ENCODE data around the gene TMEM42.

- no peak for TF ChIP-seq CTCF (IDR thresholded peaks at IDR 0.05)
- TF ChIP-seq POLR2A (IDR thresholded peaks at IDR 0.05) = no peak
- no peak for TF ChIP-seq EP300 (IDR thresholded peaks at IDR 0.05)
These were observed 52.3 kb downstream of the TMEM42 start for GRCh38 chr3:44913868-44914468.

Data from ovary (tissue), 3 donors.